Measurements from ENCODE around the gene POLN. TPM values are rescaled to one million over a fixed set of nuclear protein-coding genes. Genes with fewer than 3 reads are reported as not detected.

Gene POLN
- polyA plus RNA-seq, 2 of the 4 experiments (the other 2 are of a cell fraction): 2.4 to 2.9 TPM

DNA sequence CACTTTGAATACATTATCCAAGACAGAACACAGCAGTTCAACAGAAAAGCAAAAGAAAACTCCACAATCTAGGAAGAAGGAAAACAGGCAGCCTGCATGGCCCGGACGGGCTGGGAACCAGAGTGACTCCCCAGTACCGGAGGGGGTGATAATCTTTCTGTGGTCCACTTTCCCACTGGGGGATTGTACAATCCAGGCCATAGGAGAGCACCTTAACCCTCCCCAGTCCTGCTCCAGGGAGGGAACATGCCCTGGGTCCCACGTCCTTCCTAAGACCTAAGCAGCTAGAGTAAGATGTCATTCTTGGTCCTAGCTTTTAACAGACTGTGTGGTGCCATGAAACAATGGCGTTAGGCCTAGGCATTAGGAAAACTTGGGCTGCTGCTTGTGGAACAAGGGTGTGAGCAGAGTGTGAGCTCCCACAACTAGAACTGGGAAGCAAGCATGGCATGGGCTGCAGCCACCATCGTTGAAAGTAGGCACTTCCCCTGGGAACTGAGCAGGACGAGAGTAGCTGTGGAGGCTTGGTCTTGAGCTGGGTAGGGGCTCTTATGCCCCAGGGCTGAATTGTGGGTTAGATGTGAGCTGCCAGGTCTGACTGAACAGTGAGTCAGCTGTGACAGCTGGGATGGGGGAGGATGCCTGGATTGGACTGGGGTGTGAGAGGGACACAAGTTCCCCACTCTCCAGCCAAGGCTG lies 140.4 kb downstream of the POLN start:
- WGBS (ENCODE audit: missing lambda C conversion rate): 52% methylated on average over 6 of the region's 7 CpGs
- ATAC-seq (no peak), FAIRE-seq (no peak), DNase-seq (ENCODE audit: low read depth in 1 of 2, low spot score in 1 of 2) (no peak)
- ChIA-PET POLR2A (no interaction called here), CTCF (no interaction called here)
- no peaks in the 10 kb centered on the region for H3K4me1 ChIP-seq
- no peak overlapping the region for H3K4me3 ChIP-seq
- H3K9me3 ChIP-seq: peaks cover 18% of the 10 kb centered on the region; the same call in 2 of the 3 replicates
- TF ChIP-seq MAFK (IDR thresholded peaks at IDR 0.05; ENCODE audit: partially characterized antibody) (no peak), KDM5A (IDR thresholded peaks at IDR 0.05) (no peak), CHD4 (IDR thresholded peaks at IDR 0.05; ENCODE audit: borderline replicate concordance) (no peak), HEYL (CRISPR knock-in tag; IDR thresholded peaks at IDR 0.05) (no peak), FOSL2 (IDR thresholded peaks at IDR 0.05) (no peak), FOSL2 (CRISPR knock-in tag; IDR thresholded peaks at IDR 0.05) (no peak), JUN (IDR thresholded peaks at IDR 0.05) (no peak), SMC3 (IDR thresholded peaks at IDR 0.05) (no peak)
- no peak overlapping the region for H3K27ac ChIP-seq
- H3K4me2 ChIP-seq: no peak overlapping the region

GRCh38 chr4:2096073-2096609 lies 145.8 kb downstream of the POLN start:
- DNase-seq (ENCODE audit: low read depth in 1 of 2, low spot score in 1 of 2): no peak
- Histone ChIP-seq H3K27ac (no peak overlapping the region), H3K4me1 (no peaks in the 10 kb centered on the region), H3K9me3 (0 out of 3 replicates have a peak, but pooled peaks cover 3% of the 10 kb centered on the region), H3K4me2 (no peak overlapping the region), H3K4me3 (no peak overlapping the region)
- no peak for FAIRE-seq
- WGBS (ENCODE audit: missing lambda C conversion rate): 46% methylated on average over 6 of the region's 7 CpGs
- ChIA-PET POLR2A (no interaction called here), CTCF (no interaction called here)
- TF ChIP-seq HOXA7 (CRISPR knock-in tag; IDR thresholded peaks at IDR 0.05) (no peak), MYC (IDR thresholded peaks at IDR 0.05; ENCODE audit: borderline replicate concordance, low read length) (no peak), ESRRA (IDR thresholded peaks at IDR 0.05; ENCODE audit: borderline replicate concordance, low read length) (no peak), EHMT2 (IDR thresholded peaks at IDR 0.05; ENCODE audit: low read depth) (no peak), HDAC2 (IDR thresholded peaks at IDR 0.05) (no peak), PBX3 (IDR thresholded peaks at IDR 0.05) (no peak)
- TF ChIP-seq, protein P1, sequence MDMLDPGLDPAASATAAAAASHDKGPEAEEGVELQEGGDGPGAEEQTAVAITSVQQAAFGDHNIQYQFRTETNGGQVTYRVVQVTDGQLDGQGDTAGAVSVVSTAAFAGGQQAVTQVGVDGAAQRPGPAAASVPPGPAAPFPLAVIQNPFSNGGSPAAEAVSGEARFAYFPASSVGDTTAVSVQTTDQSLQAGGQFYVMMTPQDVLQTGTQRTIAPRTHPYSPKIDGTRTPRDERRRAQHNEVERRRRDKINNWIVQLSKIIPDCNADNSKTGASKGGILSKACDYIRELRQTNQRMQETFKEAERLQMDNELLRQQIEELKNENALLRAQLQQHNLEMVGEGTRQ (IDR thresholded peaks at IDR 0.05): no peak
- no peak for ATAC-seq

- POLR2A ChIA-PET: no interaction called here
- H3K4me2 ChIP-seq: no peak overlapping the region
- CTCF ChIA-PET: no interaction called here
These were observed 146.5 kb downstream of the POLN start for GRCh38 chr4:2095236-2096072.

More at GRCh38 chr4:2095236-2096072, 146.5 kb downstream of the POLN start:
- WGBS (ENCODE audit: missing lambda C conversion rate): 83% methylated on average over 10 of the region's 16 CpGs
- DNase-seq (ENCODE audit: low read depth in 1 of 2, low spot score in 1 of 2) (no peak), FAIRE-seq (no peak), ATAC-seq (no peak)
- Histone ChIP-seq H3K4me3 (no peak overlapping the region), H3K9me3 (0 out of 3 replicates have a peak, but pooled peaks cover 3% of the 10 kb centered on the region), H3K27ac (no peak overlapping the region), H3K4me1 (no peaks in the 10 kb centered on the region)
- TF ChIP-seq, protein P2, sequence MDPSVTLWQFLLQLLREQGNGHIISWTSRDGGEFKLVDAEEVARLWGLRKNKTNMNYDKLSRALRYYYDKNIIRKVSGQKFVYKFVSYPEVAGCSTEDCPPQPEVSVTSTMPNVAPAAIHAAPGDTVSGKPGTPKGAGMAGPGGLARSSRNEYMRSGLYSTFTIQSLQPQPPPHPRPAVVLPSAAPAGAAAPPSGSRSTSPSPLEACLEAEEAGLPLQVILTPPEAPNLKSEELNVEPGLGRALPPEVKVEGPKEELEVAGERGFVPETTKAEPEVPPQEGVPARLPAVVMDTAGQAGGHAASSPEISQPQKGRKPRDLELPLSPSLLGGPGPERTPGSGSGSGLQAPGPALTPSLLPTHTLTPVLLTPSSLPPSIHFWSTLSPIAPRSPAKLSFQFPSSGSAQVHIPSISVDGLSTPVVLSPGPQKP (IDR thresholded peaks at IDR 0.05; ENCODE audit: low read depth, low read length): no peak
- TF ChIP-seq, protein P1 (IDR thresholded peaks at IDR 0.05): no peak
- TF ChIP-seq ATOH8 (CRISPR knock-in tag; IDR thresholded peaks at IDR 0.05; ENCODE audit: low read depth) (no peak), KDM1A (IDR thresholded peaks at IDR 0.05; ENCODE audit: low read depth) (no peak), MYC (IDR thresholded peaks at IDR 0.05; ENCODE audit: borderline replicate concordance, low read length) (no peak), EHF (CRISPR knock-in tag; IDR thresholded peaks at IDR 0.05) (no peak), HOXA7 (CRISPR knock-in tag; IDR thresholded peaks at IDR 0.05) (no peak)
- TF ChIP-seq, protein P3, sequence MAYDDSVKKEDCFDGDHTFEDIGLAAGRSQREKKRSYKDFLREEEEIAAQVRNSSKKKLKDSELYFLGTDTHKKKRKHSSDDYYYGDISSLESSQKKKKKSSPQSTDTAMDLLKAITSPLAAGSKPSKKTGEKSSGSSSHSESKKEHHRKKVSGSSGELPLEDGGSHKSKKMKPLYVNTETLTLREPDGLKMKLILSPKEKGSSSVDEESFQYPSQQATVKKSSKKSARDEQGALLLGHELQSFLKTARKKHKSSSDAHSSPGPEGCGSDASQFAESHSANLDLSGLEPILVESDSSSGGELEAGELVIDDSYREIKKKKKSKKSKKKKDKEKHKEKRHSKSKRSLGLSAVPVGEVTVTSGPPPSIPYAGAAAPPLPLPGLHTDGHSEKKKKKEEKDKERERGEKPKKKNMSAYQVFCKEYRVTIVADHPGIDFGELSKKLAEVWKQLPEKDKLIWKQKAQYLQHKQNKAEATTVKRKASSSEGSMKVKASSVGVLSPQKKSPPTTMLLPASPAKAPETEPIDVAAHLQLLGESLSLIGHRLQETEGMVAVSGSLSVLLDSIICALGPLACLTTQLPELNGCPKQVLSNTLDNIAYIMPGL (CRISPR knock-in tag; IDR thresholded peaks at IDR 0.05; ENCODE audit: borderline replicate concordance): no peak
